Activated effector memory CD4-positive, alpha-beta T cell treated with Interleukin-2 at 50 U/mL for 16 hours (primary cell): ENCODE data around the gene HSP90AA1.
"Not testable (repeated sequence)": the region's sequence is repeated elsewhere in the genome, so short reads cannot be mapped to it uniquely, and the experiment has no call there.

Experiments
- DNase-seq: peaks from one replicate; pipeline ENCODE4 v3.0.0-alpha.2; 2020

Gene HSP90AA1

DNA sequence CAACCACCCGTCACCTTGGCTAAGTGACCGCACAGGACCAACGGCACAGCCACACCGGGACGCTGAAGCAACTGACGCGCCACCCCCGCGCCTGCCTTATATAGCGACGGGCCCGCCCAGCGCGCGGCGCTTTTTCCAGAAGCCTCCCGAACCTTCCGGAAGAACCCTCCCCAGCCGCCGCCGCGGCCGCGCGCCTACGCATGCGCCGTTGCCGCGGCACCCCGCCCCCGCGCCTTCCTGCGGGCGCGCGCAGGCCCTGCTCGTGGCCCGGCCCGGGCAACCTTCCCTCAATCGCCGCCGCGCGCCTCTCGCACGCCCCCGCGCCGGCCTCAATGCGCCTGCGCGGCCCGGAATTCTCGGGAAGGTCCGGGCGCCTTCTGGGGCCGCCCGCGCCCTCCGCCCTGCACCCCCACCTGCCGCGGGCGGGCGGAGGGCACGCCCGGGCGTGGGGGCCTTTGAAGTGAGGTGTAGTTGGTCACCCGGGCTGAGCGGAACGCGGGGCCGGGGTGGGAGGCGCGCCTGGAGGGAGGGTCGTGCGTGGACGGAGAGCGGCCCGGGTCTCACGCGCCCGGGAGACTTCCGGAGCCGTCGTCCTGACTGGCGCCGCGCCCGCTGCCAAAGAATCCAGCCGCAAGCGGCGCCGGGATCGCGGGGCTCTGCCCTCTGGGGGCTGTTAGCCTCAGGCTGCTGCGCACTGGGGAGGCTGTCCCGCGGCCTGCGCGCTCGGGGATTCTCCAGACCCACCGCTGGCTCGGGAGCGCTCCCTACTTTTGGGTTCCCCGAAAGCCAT is at the start of gene HSP90AA1:
Gene HSP90AA1 (minus strand): TSS at position 73 of the 790 bp plus-strand sequence. CDS start 666 bp downstream, outside the sequence.
- DNase-seq = peak; percentile 93

DNA sequence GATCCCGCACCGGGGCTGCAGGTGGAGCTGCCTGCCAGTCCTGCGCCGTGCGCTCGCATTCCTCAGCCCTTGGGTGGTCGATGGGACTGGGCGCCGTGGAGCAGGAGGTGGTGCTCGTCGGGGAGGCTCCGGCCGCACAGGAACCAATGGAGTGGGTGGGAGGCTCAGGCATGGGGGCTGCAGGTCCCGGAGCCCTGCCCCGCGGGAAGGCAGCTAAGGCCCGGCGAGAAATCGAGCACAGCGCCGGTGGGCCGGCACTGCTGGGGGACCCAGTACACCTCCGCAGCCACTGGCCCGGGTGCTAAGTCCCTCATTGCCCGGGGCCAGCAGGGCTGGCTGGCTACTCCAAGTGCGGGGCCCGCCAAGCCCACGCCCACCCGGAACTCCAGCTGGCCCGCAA is 48.6 kb upstream of the HSP90AA1 start:
- not testable (repeated sequence) for DNase-seq

DNA sequence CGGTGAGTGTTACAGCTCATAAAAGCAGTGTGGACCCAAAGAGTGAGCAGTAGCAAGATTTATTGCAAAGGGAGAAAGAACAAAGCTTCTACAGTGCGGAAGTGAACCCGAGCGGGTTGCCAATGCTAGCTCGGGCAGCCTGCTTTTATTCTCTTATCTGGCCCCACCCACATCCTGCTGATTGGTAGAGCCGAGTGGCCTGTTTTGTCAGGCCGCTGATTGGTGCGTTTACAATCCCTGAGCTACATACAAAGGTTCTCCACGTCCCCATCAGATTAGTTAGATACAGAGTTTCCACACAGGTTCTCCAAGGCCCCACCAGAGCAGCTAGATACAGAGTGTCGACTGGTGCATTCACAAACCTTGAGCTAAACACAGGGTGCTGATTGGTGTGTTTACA is 47.9 kb upstream of the HSP90AA1 start:
- DNase-seq = not testable (repeated sequence)

DNA sequence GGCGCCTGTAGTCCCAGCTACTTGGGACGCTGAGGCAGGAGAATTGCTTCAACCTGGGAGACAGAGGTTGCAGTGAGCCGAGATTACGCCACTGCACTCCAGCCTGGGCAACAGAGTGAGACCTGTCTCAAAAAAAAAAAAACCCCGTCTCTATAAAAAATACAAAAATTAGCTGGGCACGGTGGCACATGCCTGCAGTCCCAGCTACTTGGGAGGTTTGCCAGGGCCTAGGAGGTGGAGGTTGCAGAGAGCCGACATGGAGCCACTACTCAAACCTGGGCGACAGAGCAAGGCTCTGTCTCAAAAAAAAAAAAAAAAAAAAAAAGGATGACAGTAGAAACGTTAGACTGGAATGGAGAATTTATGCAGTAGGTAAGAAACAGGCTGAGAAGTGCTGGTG is 47.2 kb upstream of the HSP90AA1 start:
- not testable (repeated sequence) for DNase-seq

DNA sequence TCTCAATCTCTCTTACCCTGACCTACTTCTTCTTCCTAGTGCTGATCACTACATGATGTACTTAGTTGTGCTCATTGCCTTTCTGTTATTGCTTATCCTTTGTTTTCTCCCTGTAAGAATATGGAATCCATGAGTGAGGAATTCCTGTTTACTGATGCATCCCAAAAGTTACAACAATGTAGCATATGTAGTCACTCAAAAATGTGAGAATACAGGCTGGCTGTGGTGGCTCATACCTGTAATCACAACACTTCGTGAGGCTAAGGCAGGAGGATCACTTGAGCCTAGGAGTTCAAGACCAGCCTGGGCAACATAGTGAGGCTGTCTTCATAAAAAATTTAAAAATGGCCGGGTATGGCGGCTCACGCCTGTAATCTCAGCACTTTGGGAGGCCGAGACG is 44.9 kb upstream of the HSP90AA1 start:
- DNase-seq = no peak

DNA sequence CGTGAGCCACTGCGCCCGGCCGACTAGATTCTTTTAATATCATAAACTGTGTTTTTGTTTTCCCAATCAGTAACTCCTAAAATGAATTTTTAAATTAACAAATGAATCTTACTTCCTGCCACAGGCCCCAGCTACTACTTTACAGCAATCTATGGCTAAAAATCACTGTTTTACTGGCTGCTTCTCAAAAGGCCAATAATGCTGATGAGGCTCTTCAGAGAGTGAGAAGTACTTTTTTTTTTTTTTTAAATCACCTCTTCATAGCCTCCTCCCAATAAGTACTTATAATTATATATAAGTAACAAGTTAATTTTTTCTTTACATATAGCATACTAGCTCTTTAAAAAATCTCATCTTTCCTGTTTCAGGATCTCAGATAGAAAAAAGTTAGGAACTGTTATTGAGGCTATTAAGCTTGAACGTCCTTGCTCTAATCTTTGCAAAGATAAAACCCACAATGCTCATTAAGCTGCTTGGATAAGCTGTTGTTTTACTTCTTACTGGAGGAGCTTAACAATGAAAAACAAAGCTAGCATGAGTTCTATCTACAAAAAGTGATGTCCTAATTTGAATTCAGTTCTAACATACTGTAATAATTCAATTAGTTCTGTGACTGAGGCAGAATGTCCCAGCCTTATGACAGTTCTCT is 40.1 kb upstream of the HSP90AA1 start:
- DNase-seq = no peak

DNA sequence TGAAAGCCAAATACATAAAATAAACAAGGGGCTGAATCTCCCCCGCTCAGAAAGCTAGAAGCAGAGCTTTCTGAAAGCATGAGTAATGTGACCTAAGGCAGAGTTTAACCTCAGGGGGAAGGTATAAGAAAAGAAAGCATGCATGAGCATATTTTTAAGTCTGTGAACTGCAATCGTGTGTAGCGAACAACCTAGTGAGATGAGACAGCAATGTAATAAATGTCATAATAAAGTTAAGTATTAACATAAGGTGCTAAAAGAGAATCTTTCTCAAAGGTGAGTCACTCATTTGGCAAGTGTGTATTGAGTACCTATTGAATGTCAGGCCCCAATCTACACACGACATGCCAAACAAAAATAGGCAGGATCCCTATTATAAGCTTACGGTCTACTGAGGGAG is 38.7 kb upstream of the HSP90AA1 start:
- DNase-seq = no peak

DNA sequence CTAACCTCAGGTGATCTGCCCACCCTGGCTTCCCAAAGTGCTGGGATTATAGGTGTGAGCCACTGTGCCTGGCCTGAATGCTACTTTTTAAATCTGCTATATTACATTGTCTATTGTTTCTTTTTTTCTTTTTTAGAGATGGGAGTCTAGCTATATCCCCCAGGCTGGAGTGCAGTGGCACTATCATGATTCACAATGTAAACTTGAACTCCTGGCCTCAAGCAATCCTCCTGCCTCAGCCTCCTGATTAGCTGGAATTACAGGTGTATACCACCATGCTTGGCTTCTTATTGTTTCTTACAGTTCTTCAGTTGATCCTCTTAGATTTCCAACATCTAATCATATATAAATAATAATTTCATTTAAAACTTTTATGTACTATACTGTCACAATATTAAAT is 37.6 kb upstream of the HSP90AA1 start:
- DNase-seq = no peak

DNA sequence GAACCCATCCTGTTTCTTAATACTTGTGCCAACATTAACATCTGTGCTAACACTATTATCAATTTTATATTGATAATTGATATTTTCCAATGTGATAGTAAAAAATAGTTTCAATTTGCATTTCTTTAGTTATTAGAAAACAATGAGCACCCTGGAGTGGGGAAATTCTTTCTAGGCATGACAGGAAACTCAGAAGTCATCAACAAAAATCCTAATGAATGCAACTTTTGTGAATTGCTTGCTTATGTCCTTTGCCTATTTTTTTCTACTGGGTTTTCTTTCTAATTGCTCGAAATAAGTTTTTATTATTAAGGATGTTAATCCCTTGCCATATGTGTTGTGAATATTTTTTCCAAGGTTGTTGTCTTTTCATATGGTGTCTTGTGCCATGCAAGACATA is 34.7 kb upstream of the HSP90AA1 start:
- no peak for DNase-seq

DNA sequence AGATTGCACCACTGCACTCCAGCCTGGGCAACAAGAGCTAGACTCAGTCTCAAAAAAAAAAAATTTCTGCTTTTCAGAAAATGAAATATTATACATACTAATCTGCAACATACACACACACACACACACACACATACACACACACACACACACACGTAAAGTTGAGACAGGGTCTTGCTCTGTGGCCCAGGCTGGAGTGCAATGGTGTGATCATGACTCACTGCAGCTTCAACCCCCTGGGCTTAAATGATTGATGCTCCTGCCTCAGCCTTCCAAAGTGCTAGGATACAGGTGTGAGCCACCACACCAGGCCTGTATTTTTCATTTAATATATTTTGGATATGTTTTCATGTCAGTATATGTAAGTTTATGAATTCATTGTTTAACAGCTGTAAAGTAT is 34.0 kb upstream of the HSP90AA1 start:
- DNase-seq = no peak

DNA sequence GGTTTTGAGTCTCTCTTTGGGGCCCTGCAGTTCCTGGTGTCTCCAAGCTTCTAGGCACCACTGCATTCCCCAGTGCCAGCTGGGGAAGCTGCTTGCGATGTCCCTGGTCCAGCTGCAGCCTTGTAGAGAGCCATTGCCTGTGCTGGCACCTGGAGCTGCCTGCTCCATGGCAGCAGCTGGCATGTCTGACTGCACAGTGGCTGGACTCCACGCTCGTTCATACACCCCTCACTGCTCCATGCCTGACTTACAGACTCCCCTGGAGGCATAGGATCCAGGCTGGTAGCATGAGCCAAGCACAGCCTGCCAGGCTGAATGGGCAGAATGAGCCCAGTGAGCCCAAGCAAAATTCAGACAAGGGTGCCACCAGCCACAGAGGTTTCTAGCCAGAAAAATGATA is 31.0 kb upstream of the HSP90AA1 start:
- no peak for DNase-seq

DNA sequence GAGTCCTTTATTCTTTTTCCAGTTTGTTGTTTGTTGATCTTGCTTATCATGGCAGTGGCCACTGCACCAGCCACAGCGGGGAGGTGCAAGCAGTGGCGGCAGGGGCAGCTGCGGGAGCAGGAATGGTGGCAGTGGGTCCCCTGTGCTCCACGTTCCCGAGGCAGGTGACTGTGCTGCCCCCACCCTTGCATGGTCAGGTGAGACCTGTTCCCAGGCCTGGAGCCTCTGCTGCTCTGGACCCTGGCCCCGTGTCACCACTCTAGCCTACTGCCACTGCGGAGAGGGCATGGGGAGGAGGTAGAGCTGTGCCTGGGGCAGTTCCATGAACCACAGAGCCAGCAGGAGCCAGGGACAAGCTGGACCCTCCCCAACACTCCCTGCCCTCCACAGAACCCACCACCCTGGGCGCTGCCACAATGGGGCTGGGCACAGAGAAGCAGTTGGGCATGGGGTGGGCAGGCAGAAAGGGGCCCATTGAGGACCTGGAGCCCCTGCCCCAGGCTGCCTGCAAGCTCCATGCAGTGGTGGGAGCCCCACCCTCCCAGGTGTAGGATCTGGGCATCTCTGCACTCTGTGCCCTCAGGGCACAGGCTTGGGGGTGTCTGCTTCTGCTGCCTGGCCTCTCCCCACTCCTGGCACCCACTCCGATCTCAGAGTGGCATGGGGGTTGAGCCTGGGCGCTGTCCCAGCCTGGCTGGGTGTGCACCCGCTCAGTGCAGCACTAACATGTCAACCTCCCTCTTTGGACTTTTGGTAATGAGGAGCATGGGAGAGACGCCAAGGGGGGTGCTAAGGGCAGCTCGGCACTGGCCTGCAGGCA is 29.7 kb upstream of the HSP90AA1 start:
- DNase-seq = no peak

DNA sequence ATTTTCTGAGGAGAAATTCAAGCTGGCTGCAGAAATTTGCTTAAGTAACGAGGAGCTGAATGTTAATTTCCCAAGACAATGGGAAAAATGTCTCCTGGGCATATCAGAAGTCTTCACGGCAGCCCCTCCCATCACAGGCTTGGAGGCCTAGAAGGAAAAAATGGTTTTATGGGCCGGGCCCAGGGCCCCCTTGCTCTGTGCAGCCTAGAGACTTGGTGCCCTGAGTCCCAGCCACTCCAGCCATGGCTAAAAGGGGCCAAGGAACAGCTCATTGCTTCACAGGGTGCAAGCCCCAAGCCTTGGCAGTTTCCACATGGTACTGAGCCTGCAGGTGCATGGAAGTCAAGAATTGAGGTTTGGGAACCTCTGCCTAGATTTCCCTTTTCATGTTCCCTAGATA is 24.3 kb upstream of the HSP90AA1 start:
- no peak for DNase-seq

DNA sequence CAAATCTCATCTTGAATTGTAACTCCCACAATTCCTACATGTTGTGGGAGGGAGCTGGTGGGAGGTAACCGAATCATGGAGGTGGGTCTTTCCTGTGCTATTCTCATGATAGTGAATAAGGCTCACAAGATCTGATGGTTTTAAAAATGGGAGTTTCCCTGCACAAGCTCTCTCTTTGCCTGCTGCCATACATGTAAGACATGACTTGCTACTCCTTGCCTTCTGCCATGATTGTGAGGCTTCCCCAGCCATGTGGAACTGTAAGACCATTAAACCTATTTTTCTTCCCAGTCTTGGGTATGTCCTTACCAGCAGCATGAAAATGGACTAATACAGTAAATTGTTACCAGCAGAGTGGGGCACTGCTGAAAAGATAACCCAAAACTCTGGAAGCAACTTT is 22.5 kb upstream of the HSP90AA1 start:
- not testable (repeated sequence) for DNase-seq

DNA sequence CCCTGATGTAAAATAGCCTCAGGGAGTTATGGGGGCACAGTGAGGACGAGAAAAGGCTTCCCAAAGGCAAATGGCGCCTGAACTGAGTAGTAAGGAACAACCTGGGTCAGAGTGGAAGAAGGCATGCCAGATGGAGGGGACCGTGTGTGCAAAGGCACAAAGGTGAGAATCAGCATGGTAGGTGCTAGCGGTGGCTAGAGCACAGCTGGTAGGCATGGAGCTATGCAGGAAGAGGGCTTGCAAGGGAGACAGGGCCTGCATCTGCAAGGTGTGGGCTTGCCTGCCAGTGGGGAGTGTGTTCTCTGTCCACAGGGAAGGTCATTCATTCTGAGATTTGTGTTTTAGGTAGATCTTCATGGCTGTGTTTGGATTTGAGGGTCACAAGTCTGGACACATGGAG is 18.5 kb upstream of the HSP90AA1 start:
- no peak for DNase-seq

DNA sequence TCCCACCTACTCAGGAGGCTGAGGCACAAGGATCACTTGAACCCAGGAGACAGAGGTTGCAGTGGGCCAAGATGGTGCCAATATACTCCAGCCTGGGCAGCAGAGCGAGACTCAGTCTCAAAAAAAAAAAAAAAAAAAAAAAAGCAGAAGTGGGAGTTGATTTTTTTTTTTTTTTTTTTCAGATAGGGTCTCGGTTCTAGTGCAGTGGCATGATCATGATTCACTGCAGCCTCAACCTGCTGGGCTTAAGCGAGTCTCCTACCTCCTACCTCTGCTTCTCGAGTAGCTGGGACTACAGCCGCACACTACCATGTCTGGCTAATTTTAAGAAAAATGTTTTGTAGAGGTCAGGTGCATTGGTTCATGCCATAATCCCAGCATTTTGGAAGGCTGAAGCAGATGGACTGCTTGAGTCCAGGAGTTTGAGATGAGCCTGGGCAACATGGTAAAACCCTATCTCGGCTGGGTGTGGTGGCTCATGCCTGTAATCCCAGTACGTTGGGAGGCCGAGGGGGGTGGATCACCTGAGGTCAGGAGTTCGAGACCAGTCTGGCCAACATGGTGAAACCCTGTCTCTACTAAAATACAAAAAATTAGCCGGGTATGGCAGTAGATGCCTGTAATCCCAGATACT is 16.3 kb upstream of the HSP90AA1 start:
- no peak for DNase-seq

DNA sequence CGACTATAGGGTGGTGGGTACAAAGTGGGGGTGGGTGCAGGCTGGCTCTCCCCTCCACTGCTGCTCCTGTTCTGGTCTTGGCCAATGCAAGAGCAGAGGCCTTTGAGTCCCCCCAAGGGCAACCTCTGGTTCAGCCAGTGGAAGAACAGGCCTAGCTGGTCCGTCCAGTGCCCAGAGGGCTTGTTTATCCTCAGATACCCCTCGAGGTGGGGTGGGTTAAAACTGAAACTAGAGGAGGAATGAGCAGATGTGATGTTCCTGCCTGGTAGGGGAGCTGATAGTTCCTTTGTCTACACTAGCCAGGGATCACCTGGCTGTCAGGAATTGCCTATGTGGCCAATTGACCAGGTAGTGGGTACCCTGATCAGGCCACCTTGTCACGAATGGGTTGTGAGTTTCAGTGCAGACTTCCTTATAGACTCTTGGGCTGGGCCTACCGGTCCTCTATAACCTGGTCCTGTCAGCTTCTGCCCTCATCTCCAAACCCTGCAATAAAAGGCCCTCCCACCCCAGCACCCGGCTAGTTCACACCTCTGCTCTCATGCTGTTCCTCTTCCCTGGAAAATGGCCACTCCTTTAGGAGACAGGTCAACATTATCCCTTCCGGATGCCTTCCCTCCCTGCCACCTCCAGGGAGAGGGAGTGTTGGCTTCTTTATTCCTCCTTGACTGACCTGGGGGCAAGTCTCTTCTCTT is 10.7 kb upstream of the HSP90AA1 start:
- DNase-seq = no peak

DNA sequence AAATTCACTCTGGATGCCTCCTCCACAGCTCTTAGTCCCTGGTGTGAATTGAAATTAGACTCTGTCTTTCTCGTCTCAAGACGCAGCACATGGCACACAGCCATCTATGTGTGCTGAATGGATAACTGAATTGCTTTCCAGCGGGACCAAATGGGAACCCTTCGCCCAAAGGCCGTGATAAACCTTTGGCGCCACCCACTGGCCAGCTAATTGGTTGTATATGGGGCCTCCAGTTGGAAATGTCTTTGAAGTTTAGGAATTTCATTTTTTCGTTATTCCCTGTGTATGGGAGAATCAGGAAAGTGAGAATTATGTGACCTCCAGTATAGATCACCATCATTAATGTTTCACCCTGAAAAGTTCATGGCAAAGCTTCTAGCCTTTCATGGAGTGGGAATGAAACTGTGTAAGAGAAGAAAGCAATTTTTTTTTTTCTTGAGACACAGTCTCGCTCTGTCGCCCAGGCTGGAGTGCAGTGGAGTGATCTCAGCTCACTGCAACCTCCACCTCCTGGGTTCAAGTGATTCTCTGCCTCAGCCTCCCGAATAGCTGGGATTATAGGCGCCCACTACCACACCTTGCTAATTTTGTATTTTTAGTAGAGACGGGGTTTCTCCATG is 9.8 kb upstream of the HSP90AA1 start:
- DNase-seq = peak; percentile 45

DNA sequence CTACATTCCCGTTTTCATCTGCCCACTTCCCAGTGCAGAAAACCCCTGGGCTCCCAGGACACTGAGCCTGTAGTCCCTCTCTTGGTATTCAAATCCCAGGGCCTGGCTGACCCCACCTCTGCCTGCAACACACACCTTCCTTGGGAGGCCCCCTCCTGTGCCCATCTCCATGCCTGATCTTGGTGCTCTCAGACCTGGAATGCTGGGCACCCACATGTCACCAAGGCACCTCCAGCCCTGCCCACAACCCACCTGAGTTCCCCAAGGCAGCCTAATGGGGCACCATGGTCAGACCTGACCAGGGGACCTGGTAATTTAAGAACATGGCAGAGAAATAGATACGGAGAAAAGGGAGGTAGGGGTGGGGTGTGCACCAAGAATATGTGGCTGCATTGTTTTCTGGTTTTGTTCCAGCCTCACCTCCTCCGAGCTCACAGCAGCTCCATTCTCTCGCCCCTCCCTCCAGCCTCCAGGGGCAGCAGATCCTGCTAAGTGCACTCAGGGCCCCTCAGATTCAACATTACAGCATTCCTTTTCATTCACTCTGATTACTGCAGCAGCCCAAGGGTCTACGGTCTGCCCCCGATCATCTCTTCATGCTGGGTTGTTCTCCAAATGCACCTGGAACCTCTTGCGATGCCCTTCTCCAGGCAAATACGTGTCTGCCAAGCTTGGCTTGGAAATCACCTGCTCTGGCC is 9.2 kb upstream of the HSP90AA1 start:
- no peak for DNase-seq

DNA sequence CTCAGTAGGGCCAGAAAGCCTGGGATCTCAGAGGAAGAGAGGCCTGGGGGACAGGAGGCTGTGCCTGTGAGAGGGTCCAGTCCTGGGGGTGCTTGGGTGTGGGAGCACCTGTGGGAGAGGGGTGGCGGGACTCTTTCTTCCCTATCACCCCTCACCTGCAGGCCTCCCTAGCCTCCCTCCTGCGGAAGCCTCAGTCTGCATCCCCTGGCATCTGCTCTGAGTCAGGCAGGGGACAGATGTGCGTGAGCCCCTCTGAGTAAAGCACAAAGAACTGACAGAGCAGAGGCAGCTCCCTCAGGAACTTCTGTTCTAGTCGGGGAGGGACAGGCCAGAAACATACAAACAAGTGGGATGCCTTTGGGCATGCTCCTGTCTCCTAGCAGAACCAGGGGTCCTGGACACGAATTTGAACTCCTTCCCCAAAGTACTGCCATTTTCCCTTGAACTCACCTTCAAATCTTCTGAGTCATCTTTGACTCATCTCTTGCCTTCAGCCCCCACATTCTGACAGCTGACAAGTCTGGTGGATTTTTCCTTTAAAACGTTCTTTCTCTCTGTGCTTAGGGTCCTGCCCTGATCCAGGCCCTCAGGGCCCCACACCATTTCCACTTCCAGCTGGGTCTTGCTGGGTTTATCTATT is 8.5 kb upstream of the HSP90AA1 start:
- DNase-seq = no peak

DNA sequence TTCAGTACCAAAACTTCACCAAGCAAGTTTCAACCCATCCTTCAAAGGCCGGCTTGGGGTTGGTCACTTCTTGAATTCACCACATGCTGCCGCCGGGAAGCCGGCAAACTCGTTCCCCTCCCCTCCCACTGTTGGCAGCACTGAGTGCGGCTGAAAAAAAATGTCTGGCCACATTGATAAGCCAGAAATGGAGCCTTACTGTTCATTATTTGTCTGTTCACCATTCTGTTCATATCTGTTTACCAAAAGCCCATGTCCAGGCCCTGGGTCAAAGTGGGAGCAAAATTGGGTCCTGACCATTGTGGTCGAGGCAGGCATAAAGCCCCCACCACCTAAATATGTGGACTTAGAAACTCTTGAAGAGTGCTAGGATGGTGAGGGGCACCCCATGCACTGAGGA is 7.3 kb upstream of the HSP90AA1 start:
- DNase-seq = no peak
